HG03520 (cell line): ENCODE measurements around the gene WWTR1.

Source experiments
- ATAC-seq: cut with Tn5 transposase; IDR thresholded peaks from one replicate; pipeline ENCODE4 v1.9.1; 2021; ENCODE audit warnings: mild to moderate bottlenecking, moderate library complexity; ENCODE audit not compliant: unreplicated experiment

WWTR1 gene

DNA sequence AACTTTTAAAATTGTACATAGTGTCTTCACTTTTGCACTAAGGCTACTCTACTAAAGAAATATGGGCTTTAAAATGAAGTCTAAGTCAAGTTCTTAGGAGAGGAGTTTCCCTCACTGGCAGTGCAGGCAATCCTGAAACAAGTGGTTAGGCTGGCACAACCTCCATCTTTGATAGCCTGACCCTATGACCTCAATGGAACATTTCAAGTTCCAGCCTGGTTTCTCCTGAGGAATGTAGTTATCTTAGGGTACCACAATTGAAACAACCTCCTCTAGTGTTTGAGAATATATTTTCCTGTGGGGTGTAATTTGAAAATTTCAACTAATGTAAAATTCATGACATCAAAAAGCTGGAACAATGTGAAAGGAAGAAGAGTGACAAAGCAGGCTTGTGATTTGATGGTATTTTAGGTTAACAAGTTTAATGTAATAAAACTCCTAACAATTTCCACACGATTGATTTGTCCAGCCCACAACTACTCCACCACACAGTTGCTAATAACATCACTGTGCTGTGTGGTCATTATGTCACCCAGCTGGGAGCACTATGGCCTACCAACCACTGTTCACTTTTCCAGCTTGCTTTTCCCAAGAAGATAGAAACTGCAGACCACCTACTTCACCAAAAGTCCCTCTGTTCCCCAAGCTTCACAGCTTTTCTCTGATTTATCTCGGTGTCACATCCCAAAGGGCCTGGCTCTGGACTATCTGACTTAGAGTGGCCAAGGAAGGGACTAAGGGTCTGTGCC is 1.8 kb downstream of the WWTR1 start:
- ATAC-seq, result no peak

DNA sequence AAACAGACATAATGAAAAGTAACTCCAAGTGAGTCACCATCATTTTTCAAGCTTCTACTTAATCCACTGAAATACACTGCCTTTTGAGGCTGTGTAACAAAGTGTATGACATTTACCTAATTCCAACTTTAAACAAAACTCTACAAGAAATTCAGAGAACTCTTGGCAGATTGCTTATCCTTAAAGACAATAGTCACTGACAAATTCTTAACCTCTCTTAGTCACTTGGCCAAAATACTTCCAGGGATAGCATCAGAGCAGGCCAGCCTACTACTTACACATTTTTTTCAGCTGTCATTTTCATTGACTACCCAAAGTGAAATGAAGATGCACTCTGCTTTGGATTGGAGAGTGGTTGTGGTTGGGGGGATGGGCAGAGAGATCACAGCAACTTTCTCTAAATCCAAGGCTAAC is 3.6 kb downstream of the WWTR1 start:
- ATAC-seq, result no peak

DNA sequence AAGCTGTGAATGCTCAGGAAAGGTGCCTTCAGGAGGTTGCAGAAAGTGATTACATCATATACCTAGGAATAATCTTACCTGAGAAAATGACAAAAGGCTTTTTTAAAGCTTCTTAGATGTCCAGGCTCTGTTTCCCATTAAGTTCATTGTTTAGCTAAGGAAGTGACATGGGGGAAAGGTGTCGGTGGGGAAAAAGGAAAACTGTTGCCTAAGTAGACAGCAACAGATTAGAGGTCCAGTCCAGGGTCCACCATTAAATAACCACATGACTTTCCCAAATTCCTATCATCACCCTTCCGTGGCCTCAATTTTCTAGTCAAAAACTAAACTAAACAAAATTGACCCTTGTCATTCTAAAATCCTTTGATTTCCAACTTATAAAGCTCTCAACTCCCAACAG is 4.3 kb downstream of the WWTR1 start:
- no peak for ATAC-seq

DNA sequence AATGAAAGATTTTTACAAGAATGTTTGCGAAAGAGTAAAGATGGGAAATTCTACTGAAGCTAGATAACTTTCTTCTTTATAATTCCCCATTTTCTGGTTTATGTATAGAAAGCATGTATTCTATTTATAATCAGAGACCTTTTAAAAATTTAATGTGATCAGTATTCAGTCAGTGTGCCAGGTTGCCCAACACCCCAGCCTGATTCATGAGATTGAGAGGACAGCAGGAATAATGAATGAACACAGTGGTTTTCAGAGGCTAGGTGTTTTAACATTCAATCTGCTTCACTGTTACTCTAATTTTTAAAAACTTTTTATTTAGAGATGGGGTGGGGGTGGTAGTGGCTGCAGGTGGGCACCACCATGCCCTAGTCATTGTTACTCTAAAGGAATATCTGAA is 4.7 kb downstream of the WWTR1 start:
- ATAC-seq, result no peak

DNA sequence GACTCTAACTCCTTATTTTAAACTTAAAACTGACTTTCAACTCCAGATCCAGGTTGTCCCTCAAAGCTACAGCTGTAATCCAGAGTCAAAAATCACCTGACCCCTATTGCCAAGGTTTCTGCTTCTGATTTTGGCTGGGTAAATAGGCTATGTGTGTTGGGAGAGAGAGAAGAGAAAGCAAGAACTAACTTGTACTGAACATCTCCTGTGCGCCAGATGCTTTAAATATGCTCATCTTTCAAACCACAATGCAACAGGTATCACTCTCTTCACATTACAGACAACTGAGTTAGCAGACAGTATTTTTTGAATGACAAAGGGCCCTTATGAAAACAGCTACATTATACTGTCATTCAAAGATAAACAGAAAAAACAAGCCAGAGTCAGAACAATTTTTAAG is 7.0 kb downstream of the WWTR1 start:
- ATAC-seq, result no peak

DNA sequence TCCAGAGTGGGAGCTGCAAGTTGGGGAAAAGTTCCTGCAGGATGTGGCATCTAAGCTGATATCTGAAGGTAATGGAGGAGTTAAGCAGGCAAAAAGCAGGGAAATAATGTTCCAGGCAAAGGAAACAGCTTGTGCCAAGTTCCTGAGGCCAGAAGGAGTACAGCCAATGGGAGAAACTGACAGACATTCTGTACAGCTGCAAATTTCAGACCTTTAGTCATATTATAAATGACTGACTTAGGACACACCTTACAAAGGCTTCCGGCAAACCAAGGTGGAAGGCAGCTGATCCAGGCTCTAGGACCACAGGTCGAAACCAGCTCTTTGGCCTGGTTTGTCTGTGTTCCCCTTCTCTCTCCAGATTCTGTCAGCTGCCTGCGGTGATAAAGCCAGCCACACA is 9.3 kb downstream of the WWTR1 start:
- ATAC-seq, result no peak

DNA sequence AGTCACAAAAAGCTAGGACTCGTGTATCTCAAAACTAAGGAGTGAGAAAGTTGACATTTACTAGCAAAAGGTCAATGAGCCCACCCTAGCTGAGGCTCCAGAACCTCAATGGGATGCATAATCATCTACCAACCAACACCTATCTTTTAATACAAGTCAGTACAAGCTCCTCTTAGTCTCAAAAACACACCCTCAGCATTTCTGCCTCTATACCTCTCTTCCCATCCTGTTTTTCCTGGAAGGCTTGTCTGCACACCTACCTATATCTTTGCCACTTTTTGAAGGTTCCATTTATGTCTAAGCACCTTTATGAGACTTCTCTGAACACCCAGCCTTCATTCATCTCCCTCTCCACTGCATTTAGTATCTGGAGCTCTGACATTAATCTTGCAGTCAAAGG is 10.0 kb downstream of the WWTR1 start:
- no peak for ATAC-seq

DNA sequence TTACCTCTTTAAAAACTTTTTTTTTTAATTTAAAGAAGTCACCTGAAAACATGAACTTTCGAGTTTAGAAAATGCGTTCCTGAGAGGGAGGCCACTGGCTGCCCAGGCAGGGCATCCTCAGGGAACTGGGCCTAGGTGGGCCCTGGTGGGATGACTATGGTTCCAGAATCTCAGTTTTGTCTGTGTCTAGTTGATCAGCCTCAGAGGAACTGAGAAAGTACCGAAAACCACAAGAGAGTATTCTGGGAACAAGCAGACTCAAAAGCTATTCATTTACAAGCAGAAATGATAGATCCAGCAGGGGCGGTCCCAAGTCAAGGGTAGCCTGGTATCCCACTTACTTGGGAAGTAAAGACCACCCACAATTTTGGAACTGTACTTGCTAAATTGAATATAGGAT is 10.5 kb downstream of the WWTR1 start:
- peak; percentile 90 for ATAC-seq

DNA sequence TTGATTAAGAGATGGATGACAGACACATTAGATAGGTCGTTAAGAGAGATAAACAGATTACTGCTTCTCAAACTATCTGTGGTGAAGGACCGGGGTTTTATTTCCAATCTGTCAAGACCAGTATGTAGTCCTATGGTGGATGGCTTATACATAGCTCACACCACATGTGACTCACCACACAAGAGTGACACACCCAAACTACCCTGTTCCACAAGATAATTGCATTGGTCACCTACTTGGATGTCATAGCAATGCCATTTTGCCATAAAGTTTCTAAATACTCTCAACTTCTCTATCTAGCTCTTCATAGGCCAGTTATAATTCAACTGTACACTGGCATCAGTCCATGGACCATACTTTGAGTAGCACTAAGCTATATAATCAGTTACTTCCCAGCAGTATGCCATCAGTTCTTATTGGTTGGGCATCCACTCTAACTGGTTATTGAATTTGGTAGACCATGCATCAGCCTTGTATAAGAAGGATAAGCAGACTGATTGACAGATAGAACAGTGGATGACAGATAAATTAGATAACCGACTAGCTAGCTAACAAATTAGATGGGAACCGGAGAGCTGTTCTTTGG is 11.6 kb downstream of the WWTR1 start:
- no peak for ATAC-seq

DNA sequence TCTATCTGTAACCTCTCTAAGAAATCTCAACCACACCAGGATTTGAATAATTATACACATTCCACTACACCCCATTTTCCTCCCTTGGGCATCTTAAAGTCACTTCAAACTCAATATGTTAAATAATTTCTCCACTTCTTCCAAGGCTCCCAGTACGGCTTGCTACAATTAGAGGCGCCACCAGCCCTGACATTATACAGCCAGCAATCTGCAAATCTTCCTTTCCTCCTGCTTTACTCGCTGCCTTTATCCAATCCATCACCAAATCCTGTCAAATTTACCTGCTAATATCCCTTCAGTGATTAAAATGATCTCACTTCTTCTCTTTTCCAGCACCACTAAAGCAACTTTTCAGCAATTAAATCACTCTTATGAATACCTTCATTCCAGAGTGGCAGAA is 13.9 kb downstream of the WWTR1 start:
- ATAC-seq, result no peak

DNA sequence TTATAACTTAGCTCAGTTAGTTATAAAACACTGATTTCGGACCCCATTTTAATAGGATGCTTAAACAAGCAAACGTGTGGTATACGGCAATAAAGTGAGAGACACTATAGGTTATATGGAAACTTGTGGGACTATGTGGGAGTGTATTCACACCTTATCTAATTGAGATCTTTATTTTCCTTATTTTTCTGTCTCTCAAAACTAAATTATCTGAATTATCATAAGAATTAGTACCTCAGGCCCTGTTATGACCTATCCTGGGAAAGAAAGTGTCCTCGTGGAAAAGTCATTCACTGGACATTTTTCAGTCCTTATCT is 14.4 kb downstream of the WWTR1 start:
- no peak for ATAC-seq

DNA sequence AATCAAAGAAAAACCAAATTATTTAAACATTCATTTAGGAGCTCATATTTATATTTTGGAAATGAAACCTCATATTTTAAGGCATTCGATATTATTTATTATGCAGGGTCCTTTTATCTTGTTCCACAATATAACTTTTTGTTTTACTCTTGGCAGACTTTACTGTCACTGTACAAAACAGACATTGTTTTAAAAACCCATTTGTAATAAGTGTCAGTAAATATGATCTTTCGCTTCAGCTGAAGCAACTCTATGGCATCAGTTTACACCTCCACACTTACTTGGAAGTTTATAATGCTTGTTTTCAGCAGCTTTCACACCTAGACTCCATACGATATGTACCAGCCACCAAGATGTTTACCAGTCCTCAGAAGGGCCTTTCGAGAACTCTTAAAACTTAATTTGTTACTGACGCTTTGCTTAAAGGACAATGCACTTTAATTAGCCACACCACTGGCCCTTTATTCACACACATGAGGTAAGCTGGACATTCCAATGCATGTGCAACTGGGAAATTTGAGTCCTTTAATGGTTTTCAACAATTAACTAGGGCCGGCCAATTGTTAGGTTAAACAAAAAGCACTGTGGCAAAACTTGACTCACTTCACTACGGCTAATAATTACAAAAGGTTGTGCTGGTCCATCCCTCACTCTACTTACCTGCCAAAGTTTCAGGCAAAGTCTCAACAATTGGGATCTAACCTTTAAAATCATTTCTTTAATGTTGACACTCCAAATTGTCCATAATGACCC is 16.7 kb downstream of the WWTR1 start:
- ATAC-seq, result no peak

DNA sequence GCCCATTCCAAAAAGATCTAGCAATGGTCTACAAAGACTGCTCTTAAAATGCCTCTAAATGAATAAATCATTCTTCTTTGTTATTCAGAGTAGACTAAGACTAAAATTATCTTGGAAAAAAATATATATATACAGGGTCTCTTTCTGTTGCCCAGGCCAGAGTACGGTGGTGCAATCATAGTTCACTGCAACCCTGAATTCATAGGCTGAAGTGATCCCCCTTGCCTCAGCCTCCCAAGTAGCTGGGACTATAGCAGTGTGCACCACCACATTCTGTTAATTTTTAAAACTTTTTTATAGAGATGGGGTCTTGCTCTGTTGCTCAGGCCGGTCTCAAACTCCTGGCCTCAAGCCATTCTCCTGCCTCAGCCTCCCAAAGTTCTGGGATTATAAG is 18.7 kb downstream of the WWTR1 start:
- no peak for ATAC-seq

DNA sequence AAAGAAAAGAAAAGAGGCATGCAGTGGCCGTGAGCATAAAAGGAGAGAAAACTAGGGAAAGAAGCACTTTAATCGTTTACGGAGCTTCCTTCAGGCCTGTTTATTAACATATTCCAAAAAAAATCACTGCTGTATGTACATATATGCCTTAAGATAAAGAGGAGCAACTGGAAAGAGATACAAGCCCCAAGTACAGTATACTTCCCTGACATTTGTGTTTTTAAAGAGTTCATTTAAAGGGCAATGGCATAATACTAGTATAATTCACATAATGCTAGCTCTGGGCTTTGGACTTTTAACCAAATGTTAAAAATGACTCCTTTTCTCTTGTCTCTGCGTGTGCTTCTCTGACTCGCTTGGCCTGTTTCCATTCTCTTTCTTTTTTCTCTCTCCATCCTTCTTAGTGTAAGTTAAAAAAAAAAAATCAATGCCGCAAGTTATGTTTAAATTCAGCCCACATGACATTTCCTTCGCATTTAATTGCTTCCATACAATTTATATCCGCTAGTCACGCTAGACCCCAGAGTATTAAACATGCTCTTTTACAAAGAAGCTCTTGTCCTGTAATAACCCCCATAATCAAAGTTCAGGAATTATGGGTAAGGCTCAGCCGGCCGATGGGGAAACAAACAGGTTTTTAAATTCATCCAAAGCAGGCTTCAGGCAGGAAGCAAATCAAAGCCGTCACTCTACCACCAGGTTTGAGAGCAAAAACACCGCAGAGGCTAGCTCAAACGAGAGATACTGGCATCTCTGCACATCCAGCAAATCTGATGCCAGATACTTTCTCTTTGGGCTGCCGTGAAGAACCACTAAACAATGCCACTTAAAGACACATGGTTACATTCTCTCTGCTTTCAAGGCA is 19.4 kb downstream of the WWTR1 start:
- ATAC-seq, result no peak

DNA sequence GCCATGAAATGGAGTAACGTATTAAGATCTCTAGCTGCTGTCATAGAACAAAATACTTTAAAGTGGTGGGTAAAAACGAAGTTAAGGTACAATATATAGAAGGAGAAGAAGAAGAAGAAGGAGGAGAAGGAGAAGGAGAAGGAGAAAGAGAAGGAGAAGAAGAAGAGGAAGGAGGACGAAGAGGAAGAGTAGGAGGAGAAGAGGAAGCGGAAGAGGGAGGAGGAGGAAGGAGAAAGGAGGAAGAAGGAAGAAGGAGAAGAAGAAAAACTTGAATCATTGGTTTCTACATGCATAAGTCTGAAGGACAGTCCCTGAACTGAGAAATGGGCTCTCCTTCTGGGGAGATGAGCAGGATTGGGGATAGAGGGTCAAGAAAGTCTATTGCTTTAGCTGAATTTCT is 22.4 kb downstream of the WWTR1 start:
- ATAC-seq, result no peak

DNA sequence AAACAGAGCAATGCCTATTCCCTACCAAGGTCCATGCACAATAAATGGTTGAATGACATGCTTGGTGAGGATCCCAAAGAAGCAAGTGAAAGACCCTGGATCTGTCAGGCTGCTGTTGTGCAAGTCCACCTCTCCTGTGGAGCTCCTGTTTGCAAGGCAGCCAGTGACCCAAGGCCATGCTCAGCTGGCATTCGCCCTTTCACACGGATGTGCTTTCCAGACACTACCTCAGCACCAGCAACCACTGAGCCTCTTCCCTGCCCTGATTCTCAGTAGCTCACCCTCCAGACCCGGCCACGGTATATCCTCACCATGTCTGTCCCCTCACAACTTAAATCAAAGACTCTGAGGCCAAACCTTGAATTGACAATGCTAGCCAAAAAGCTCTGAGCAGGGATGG is 23.3 kb downstream of the WWTR1 start:
- ATAC-seq, result no peak

DNA sequence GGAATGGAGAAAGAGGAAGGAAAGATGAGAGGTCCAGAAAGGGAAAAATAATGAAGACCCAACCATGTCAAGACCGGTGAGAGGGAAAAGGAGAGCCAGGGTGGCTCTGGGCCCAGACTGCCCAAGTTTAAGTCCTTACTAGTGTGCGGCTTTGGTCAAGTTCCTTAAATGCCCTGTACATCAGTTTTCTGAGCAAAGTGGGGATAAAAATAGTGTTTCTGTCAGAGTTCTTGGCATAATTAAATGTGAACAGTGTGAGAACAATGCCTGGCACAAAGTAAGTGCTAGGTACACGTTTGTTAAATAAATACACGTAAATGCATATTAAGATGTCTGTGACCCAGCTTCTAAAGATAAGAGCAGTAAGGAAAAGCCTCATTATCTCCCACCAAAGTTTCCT is 23.8 kb downstream of the WWTR1 start:
- no peak for ATAC-seq

DNA sequence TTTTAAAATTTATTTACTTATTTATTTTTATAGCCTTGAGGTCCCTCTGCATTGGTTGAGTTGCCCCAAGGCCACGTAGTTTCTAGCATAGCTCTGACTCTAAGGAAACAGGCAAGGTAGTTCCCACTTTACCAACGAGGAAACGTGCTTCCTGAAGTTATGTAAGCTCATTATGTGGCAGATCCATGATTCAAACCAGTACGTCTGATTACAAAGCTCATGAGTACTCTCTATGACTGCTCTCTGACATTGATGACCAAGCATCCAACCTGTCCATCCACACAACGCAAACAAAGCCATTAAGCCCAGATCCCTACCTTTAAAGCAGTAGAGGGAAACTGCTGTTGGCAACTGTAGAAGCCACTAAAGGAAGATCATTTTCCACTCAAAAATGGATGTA is 25.6 kb downstream of the WWTR1 start:
- no peak for ATAC-seq

DNA sequence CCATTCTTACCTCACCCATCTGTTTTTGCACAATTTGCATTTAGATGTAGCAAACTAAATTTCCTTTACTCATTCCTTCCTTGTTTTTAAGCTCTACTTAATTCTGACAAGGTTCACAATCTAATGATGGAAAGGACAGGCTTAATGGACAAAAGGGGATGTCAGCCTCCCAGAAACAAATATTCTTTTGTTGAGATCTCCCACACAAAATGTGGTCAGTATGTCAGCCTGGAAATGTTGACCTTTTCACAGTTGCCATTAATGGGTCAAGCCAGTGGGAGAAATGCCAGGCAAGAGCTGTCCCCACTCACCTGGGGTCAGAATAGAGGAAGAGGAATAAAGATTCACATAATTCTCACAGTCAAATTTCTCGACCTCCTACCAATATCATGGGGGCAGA is 27.0 kb downstream of the WWTR1 start:
- ATAC-seq, result no peak

DNA sequence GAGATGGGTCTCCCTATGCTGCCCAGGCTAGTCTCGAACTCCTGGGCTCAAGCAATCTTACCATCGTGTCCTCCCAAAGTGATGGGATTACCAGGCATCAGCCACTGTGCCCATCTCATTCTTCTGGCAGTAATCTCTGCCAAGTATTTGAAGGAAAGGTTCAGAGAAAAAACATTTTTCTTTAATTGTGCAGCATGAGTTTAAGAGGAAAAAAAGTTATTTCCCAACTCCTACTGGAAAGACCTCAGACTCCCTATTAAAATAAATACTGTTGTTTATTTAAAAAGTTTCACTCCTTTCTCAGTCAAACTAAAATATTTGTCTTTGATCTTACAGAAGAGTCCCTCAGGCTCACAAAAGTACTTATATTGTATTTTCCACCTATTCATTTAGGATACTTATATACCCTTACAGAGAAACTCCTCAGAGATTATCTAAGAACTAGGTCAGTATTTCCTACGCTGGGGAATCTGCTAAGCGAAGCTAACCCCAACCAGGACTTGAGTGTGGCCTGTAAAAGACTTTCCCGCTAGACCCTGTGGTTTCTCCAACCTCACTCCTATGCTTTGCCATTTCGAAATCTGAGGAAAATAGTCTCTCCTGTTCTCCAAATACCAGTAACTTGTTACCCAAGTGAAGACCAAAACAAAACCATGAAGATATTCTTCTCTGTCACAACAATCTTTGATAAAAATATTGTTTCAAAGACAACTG is 28.7 kb downstream of the WWTR1 start:
- ATAC-seq, result no peak

DNA sequence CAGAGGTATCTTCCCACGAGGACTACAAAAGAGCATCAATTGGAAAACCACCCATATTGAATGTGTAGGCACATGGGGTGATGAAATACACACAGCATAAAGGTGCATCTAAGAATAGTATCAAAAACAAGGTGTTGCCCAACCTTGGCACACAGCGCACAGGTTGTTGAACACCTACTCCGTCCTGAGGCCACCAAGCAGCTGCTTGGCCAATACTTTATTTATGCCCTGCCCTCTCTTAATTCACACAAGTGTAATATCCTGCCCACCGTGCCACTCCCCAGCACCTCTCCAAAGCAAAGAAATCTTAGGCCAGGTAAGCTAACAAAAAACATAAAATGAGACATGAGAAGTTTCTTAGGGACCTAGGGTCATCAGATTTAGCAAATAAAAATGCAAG is 31.2 kb downstream of the WWTR1 start:
- no peak for ATAC-seq
